NCI-H1092 treated with DMSO at 0.1 percent for 48 hours (cell line): Measurements from ENCODE around the gene SMIM23.

Experiments used
- DNase-seq: peaks from one replicate; lab custom pipeline; 2025; lab: John Stamatoyannopoulos, UW

SMIM23 gene

DNA sequence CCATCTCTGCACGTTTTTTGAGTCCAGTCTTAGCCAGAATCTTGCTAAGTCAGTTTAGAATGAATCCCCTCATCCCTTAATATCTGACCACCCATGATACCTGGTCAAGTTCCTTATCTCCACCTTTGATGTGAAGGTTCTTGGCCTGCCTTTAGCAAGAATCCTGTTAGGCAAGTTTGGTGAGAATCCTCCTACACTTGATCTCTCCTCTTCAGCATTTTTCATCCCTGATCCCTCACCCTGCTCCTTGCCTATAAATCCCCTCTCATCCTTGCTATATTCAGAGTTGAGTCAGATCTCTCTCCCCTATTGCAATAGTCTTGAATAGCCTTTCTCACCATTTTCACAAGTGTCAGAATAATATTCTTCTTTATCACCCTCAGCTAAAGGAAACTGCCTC is 31.0 kb downstream of the SMIM23 start:
- DNase-seq = no peak

GRCh38 chr5:171820561-171820960 is 34.9 kb downstream of the SMIM23 start:
- no peak for DNase-seq

DNA sequence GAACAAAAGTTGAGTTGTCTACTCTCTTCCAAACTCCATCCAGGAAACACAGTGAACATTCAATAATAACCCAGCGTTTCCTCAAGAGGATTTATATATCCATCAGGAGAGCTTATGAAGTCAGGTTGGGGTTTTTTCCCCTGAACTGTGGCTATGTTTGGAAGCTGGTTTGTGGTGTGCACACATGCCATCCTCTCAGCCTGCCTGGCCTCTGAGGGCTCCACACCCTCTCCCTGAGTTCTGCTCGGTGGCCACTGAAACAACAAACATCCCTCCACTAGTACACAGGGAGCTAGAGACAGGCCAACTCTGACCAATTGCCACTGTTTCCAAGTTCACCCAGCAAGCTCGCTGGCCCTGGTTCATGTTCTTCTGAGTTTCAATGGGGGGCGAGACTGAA is 35.7 kb downstream of the SMIM23 start:
- DNase-seq = no peak

GRCh38 chr5:171823269-171823668 is 37.7 kb downstream of the SMIM23 start:
- no peak for DNase-seq

DNA sequence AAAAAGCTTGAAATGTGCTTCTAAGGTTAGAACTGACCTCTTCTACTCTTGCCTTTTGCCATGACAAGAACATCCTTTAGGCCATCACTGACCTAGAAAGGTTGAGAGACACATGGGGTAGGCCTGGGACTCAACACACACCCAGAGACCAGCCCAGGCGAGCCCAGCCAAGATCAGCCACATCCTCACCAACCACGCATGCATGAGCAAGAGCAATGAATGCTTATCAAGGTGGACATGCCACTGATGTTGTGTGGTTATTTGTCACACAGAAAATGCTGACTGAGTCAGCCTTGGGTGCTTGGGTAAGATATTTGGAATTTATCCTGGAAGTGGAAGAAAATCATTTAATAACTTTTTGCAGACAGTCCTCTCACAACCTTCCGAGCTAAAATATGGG is 39.4 kb downstream of the SMIM23 start:
- DNase-seq = no peak

DNA sequence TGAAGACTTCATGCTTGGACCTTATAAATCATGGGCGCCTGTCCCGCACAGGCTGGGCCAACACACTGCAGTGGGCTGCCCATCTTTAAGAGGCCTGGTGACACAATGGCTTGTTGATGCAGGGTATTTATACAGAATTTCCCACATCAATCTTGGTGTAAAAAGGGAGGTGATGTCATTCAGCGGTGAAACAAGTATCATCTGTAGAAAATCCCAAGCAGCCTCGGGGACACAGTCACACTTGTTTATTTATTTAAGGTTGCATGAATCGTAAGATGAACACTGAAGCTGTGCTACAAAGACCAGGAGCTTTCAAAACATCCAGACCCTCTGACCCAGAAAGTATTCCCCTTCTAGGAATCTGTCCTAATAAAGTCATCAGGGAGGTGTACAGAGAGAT is 40.5 kb downstream of the SMIM23 start:
- no peak for DNase-seq

GRCh38 chr5:171827162-171827561 is 41.5 kb downstream of the SMIM23 start:
- DNase-seq = no peak

DNA sequence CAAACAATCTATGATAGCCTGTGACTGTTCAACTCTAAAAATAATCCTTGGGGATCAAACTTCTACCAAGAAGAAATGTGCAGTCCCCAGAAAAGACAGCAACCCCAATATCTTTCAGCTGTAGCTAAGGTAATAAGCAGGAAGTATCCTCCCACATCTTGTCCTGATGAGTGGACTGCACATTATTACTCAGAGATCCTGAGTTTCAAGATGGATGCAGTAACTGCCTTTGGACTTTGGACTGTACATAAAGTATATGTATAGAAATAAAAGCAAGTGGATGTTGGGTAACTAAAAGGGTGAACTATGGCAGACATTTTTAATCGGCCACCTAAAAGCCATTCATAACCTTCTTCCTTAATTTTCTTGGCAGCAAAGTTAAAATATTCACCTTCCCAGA is 45.1 kb downstream of the SMIM23 start:
- DNase-seq = no peak

DNA sequence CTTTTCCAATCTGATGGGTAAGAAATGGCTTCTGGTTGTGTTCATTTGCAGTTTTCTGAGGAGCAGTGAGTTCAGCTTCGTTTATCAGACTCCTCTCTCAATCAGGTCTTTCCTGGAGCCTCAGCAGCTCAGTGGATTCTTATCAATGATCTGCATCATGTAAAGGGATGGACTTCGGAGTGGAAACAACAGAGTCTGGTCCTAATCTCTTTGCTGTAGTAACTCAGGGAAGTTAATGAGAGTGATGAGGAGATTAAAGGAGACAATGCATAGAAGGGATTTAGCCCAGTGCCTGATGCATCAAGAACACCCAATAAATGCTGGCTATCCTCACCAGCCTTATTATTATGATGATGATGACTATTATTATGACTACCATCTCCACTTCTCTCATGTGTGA is 47.2 kb downstream of the SMIM23 start:
- DNase-seq = no peak

DNA sequence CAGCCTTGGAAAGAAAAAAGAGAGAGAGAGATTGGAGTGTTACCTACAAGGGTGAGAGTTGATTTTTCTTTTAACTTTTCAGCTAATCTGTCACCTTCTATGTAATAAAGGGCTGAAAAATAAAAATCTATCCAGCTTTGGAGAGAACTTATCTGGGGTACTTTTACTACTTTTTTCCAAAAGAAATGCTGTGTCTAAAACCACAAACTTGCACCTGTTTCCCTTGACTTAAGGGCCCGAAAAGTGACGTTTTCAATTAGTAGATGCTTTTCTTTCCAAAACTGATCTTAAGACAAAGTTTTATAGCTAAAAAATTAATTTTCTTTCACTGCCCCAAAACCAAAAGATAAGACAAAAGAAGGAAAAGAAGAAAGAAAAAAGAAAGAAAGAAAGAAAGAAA is 48.8 kb downstream of the SMIM23 start:
- DNase-seq = no peak

GRCh38 chr5:171835066-171835465 is 49.4 kb downstream of the SMIM23 start:
- no peak for DNase-seq

GRCh38 chr5:171837522-171837921 is 51.9 kb downstream of the SMIM23 start:
- no peak for DNase-seq

DNA sequence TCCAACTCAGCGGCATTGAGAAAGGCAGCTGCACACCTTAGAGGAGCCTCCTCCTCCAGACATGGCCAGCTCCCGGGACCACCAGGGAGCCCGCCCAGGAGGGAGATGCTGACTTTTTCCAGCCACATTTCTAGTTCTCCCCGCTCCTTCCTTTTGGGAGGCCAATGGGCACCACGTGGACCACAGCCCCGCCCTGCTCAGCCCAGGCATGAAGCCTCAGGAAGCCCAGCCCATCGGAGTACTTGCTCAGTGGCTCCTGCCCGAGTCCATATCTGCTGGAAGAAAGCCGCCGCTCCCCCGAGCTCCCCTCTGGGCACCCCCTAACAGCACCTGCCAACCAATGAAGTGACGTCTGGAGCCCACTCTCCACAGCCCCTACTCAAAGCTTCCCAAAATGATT is 52.4 kb downstream of the SMIM23 start:
- no peak for DNase-seq

GRCh38 chr5:171839112-171839511 is 53.5 kb downstream of the SMIM23 start:
- DNase-seq = no peak

DNA sequence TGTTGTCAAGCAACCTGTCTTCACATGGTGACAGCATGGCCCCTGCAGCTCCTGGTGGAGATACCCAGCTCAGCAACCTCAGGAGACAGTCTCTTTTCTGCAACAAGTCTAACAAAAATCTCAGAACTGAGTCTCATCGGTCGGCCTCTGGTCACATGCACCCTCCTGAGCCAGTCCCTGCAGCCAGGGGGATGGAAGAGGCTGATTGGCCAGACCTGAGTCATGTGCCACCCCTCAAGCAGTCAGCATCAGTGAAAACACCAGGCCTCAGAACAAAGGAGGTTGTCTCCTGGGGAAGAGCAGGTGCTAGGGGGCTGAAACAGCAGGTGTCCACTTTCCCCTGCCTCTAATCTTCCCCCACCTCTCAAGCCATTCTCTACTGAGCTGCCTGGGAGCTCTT is 54.4 kb downstream of the SMIM23 start:
- DNase-seq = peak; percentile 46
